ENCODE data around the gene RNF40. TPM values are rescaled to one million over a fixed set of nuclear protein-coding genes. Genes with fewer than 3 reads are reported as not detected.

The RNF40 gene
- total and polyA plus RNA-seq, 4 donors, result 25.9 to 55.4 (median 34.1) TPM

GRCh38 chr16:30775392-30776188 lies 13.5 kb downstream of the RNF40 start:
- Histone ChIP-seq H3K9ac (ENCODE audit: low read depth in 1 of 2, low read length in 2 of 2) (peak overlapping the region; percentile 73 to 82), H3K27ac (ENCODE audit: low read depth in 1 of 2, low read length in 2 of 2) (peak overlapping the region; percentile 79 to 95), H3K4me1 (ENCODE audit: control insufficient read depth in 4 of 4, insufficient read depth in 4 of 4, low read length in 3 of 4) (peaks cover 2 to 14% (median 7%) of the 10 kb centered on the region in 4 donors), H3K36me3 (ENCODE audit: control insufficient read depth in 4 of 4, insufficient read depth in 3 of 4, low read depth in 1 of 4, low read length in 3 of 4) (peaks cover 9 to 34% (median 22%) of the 10 kb centered on the region in 4 donors), H3K4me3 (ENCODE audit: low read depth in 1 of 3, low read length in 3 of 3) (peak overlapping the region; percentile 54 to 82 (median 80)), H3K9me3 (ENCODE audit: control insufficient read depth in 4 of 4, low read length in 3 of 4) (no peaks in the 10 kb centered on the region), H3K27me3 (ENCODE audit: control insufficient read depth in 4 of 4, insufficient read depth in 4 of 4, low read length in 3 of 4) (no peaks in the 10 kb centered on the region)
- no peak for TF ChIP-seq NR2F2 (IDR thresholded peaks at IDR 0.05)
- peak; percentile 61 to 69 for TF ChIP-seq HNF4A (conservative IDR thresholded peaks at IDR 0.05)
- TF ChIP-seq EGR1 (IDR thresholded peaks at IDR 0.05; ENCODE audit: low read depth in 2 of 2), result peak in 1 of 2 donors; percentile 13
- TF ChIP-seq SP1 (IDR thresholded peaks at IDR 0.05), result no peak
- TF ChIP-seq GABPA (IDR thresholded peaks at IDR 0.05 in 1 of 2, conservative IDR thresholded peaks at IDR 0.05 in 1 of 2), result peak in 1 of 2 donors; percentile 49
- no peak for TF ChIP-seq ZBTB33 (IDR thresholded peaks at IDR 0.05)
- TF ChIP-seq RXRA (IDR thresholded peaks at IDR 0.05), result peak; percentile 29 to 47
- no peak for TF ChIP-seq FOXA1 (IDR thresholded peaks at IDR 0.05)
- no peak for TF ChIP-seq HNF4G (IDR thresholded peaks at IDR 0.05)
- no peak for TF ChIP-seq REST (IDR thresholded peaks at IDR 0.05)
- peak; percentile 93 for TF ChIP-seq YY1 (IDR thresholded peaks at IDR 0.05)
- TF ChIP-seq TAF1 (conservative IDR thresholded peaks at IDR 0.05), result no peak
- no peak for TF ChIP-seq ATF3 (IDR thresholded peaks at IDR 0.05)
- no peak for TF ChIP-seq CTCF (IDR thresholded peaks at IDR 0.05; ENCODE audit: low read depth, low read length, missing input control)
- no peak for TF ChIP-seq JUND (IDR thresholded peaks at IDR 0.05)
- peak; percentile 78 for DNase-seq (ENCODE audit: low spot score)
- WGBS, result under 1% methylated on average over 81 of the region's 81 CpGs
